ENCODE results near the gene KCNK18. TPM values are rescaled to one million over a fixed set of nuclear protein-coding genes. Genes with fewer than 3 reads are reported as not detected.

The KCNK18 gene
- total RNA-seq, 1 experiment from 2014 or later: not detected

GRCh38 chr10:117241541-117242462, 44.5 kb downstream of the KCNK18 start:
- TF ChIP-seq TCF7L2 (IDR thresholded peaks at IDR 0.05; ENCODE audit: low read depth, low read length): no peak
- TF ChIP-seq REST (IDR thresholded peaks at IDR 0.05; ENCODE audit: insufficient read depth in 1 of 2, low read depth in 2 of 2, low read length in 1 of 2): no peak
- no peak for TF ChIP-seq SIN3A (IDR thresholded peaks at IDR 0.05; ENCODE audit: borderline replicate concordance, insufficient read depth, low read depth, low read length)
- no peak for TF ChIP-seq CTCF (IDR thresholded peaks at IDR 0.05)
- no peak for TF ChIP-seq POLR2AphosphoS5 (IDR thresholded peaks at IDR 0.05; ENCODE audit: low read depth, low read length)
- POLR2A ChIA-PET: no interaction called here

GRCh38 chr10:117242463-117242832, 45.2 kb downstream of the KCNK18 start:
- intact Hi-C loops (cut with micrococcal nuclease; ENCODE audit: unreplicated experiment) (no loop called here), in situ Hi-C loops (cut with HindIII; ENCODE audit: low pct_unique_long_range_greater_than_20kb, low sequenced_read_pairs) (no loop called here)
- ChIA-PET POLR2A (no interaction called here), CTCF (no interaction called here)
- TF ChIP-seq POLR2AphosphoS5 (IDR thresholded peaks at IDR 0.05; ENCODE audit: low read depth, low read length) (no peak), TCF7L2 (IDR thresholded peaks at IDR 0.05; ENCODE audit: low read depth, low read length) (no peak), REST (IDR thresholded peaks at IDR 0.05; ENCODE audit: insufficient read depth in 1 of 2, low read depth in 2 of 2, low read length in 1 of 2) (no peak), CTCF (IDR thresholded peaks at IDR 0.05) (no peak), SIN3A (IDR thresholded peaks at IDR 0.05; ENCODE audit: borderline replicate concordance, insufficient read depth, low read depth, low read length) (no peak)
- DNase-seq (ENCODE audit: low read depth, low spot score): no peak
- Histone ChIP-seq H3K4me1 (ENCODE audit: control insufficient read depth, insufficient read depth, low read length) (no peaks in the 10 kb centered on the region), H3K9me3 (ENCODE audit: control insufficient read depth, insufficient read depth, low read depth, low read length) (no peaks in the 10 kb centered on the region), H3K36me3 (ENCODE audit: control insufficient read depth, insufficient read depth, low read length) (no peaks in the 10 kb centered on the region), H3K27me3 (ENCODE audit: control insufficient read depth, insufficient read depth, low read length) (peaks cover 8% of the 10 kb centered on the region), H3K4me3 (ENCODE audit: low read depth in 2 of 2, low read length in 2 of 2) (no peak overlapping the region), H3K27ac (ENCODE audit: low read length) (no peak overlapping the region)
- ATAC-seq: no peak
- no TSS peak for BruUV-seq (replicated peaks)

More at GRCh38 chr10:117241541-117242462, 44.5 kb downstream of the KCNK18 start:
- H3K9me3 ChIP-seq (ENCODE audit: control insufficient read depth, insufficient read depth, low read depth, low read length): no peaks in the 10 kb centered on the region
- no peaks in the 10 kb centered on the region for H3K36me3 ChIP-seq (ENCODE audit: control insufficient read depth, insufficient read depth, low read length)
- H3K4me1 ChIP-seq (ENCODE audit: control insufficient read depth, insufficient read depth, low read length): no peaks in the 10 kb centered on the region
- no peak overlapping the region for H3K27ac ChIP-seq (ENCODE audit: low read length)
- ATAC-seq (no peak), DNase-seq (ENCODE audit: low read depth, low spot score) (no peak)
- CTCF ChIA-PET: no interaction called here
- intact Hi-C loops (cut with micrococcal nuclease; ENCODE audit: unreplicated experiment): no loop called here
- peaks cover 5% of the 10 kb centered on the region for H3K27me3 ChIP-seq (ENCODE audit: control insufficient read depth, insufficient read depth, low read length)
- in situ Hi-C loops (cut with HindIII; ENCODE audit: low pct_unique_long_range_greater_than_20kb, low sequenced_read_pairs): no loop called here
- H3K4me3 ChIP-seq (ENCODE audit: low read depth in 2 of 2, low read length in 2 of 2): no peak overlapping the region
- no TSS peak for BruUV-seq (replicated peaks)

Data from Panc1 (cell line).